Measurements from ENCODE around the gene IFT74.

Gene IFT74

GRCh38 chr9:27059907-27060306 lies 103.7 kb downstream of the IFT74 start (continued):
- no peak for TF ChIP-seq PRDM4 (tag by site-specific recombination; IDR thresholded peaks at IDR 0.05)
- TF ChIP-seq ZBTB8A (tag by site-specific recombination; IDR thresholded peaks at IDR 0.05) = no peak
- TF ChIP-seq ZNF658 (tag by site-specific recombination; IDR thresholded peaks at IDR 0.05) = no peak

- Histone ChIP-seq H3K4me3 (ENCODE audit: low read depth, low read length) (no peak overlapping the region), H3K9me3 (ENCODE audit: control insufficient read depth, insufficient read depth, low read depth, low read length) (no peaks in the 10 kb centered on the region), H3K27ac (ENCODE audit: extremely low read depth, low read depth, low read length) (no peak overlapping the region), H3K36me3 (ENCODE audit: control insufficient read depth in 2 of 2, insufficient read depth in 1 of 2, low read length in 2 of 2) (peaks cover 0 to 4% of the 10 kb centered on the region in 2 experiments; a peak in 1 of 3 replicates), H3K4me1 (ENCODE audit: control insufficient read depth, insufficient read depth, low read length) (peaks cover 9% of the 10 kb centered on the region)
- ChIA-PET POLR2A (no interaction called here), CTCF (no interaction called here)
- TF ChIP-seq ZSCAN4 (tag by site-specific recombination; IDR thresholded peaks at IDR 0.05) (no peak), ZBTB21 (tag by site-specific recombination; IDR thresholded peaks at IDR 0.05) (no peak), ZNF202 (tag by site-specific recombination; IDR thresholded peaks at IDR 0.05; ENCODE audit: borderline replicate concordance) (no peak), GLI2 (tag by site-specific recombination; IDR thresholded peaks at IDR 0.05; ENCODE audit: borderline replicate concordance, low read depth) (no peak), ZNF510 (tag by site-specific recombination; IDR thresholded peaks at IDR 0.05; ENCODE audit: insufficient replicate concordance) (no peak), PRDM10 (tag by site-specific recombination; IDR thresholded peaks at IDR 0.05) (peak; percentile 36), ZNF19 (tag by site-specific recombination; IDR thresholded peaks at IDR 0.05; ENCODE audit: low read depth) (no peak), ZSCAN23 (tag by site-specific recombination; IDR thresholded peaks at IDR 0.05) (no peak), PRDM1 (tag by site-specific recombination; IDR thresholded peaks at IDR 0.05) (no peak), ZNF513 (tag by site-specific recombination; IDR thresholded peaks at IDR 0.05) (no peak), ZNF24 (tag by site-specific recombination; IDR thresholded peaks at IDR 0.05) (no peak), ZNF398 (tag by site-specific recombination; IDR thresholded peaks at IDR 0.05) (no peak), PRDM6 (tag by site-specific recombination; IDR thresholded peaks at IDR 0.05) (peak; percentile 50), ZNF501 (tag by site-specific recombination; IDR thresholded peaks at IDR 0.05) (no peak), ZNF707 (tag by site-specific recombination; IDR thresholded peaks at IDR 0.05) (no peak), ZNF639 (tag by site-specific recombination; IDR thresholded peaks at IDR 0.05) (no peak), HOXA7 (CRISPR knock-in tag; IDR thresholded peaks at IDR 0.05; ENCODE audit: borderline replicate concordance) (no peak), ZNF544 (tag by site-specific recombination; IDR thresholded peaks at IDR 0.05) (no peak)
Measured at GRCh38 chr9:27065288-27065687, 109.1 kb downstream of the IFT74 start.

All from HEK293 (cell line).